Chondrocyte (in vitro differentiated cells): Measurements from ENCODE around the gene IRF1. TPM values are rescaled to one million over a fixed set of nuclear protein-coding genes. Genes with fewer than 3 reads are reported as not detected.

ENCODE experiments used
- DNase-seq: peaks from one replicate; pipeline ENCODE4 v3.0.0; 2021; ENCODE audit warnings: mixed read lengths, low spot score
- H3K27ac Mint-ChIP-seq: one replicate; pipeline ENCODE4 v1.8.0; 2021; ENCODE audit warnings: mild to moderate bottlenecking, moderate library complexity, mixed read lengths; ENCODE audit not compliant: unreplicated experiment
- H3K27me3 Mint-ChIP-seq: 2 replicates; pipeline ENCODE4 v1.8.0; 2021; ENCODE audit warnings: low read depth, mixed read lengths
- H3K36me3 Mint-ChIP-seq: 2 replicates; pipeline ENCODE4 v1.8.0; 2021; ENCODE audit warnings: low read depth, mixed read lengths
- H3K4me1 Mint-ChIP-seq: 2 replicates; pipeline ENCODE4 v1.8.0; 2021; ENCODE audit warnings: low read depth, mild to moderate bottlenecking, mixed read lengths
- H3K4me3 Mint-ChIP-seq: one replicate; pipeline ENCODE4 v1.8.0; 2021; ENCODE audit warnings: mild to moderate bottlenecking, moderate library complexity, mixed read lengths; ENCODE audit not compliant: unreplicated experiment
- H3K9me3 Mint-ChIP-seq: 2 replicates; pipeline ENCODE4 v1.8.0; 2021; ENCODE audit warnings: low read depth, mixed read lengths
- CTCF ChIP-seq: fragments of 200-600 bp; sonication (generic); IDR thresholded peaks from 2 replicates; pipeline ENCODE4 v1.5.0; 2021; ENCODE audit warnings: antibody characterized with exemption, mild to moderate bottlenecking, moderate library complexity
- total RNA-seq: library from RNA; stranded (reverse); gene quantifications from 3 replicates; pipeline ENCODE4 v1.2.1, GENCODE V29; 2021

IRF1 gene
- total RNA-seq, 1 donor from 2014 or later = 16.3 TPM

DNA sequence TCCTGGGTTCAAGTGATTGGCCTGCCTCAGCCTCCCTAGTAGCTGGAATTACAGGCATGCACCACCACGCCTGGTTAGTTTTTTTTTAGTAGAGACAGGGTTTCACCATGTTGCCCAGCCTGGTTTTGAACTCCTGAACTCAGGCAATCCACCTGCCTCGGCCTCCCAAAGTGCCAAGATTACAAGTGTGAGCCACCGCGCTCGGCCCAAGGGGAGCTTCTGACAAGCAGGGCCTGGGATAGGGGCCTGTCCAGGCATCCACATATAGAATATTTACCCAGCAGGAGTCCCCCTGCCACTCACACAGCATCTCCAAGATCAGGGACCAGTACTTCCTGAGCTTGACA, 10.1 kb downstream of the IRF1 start:
- DNase-seq = peak; percentile 25
- Mint-ChIP-seq H3K36me3 (peaks cover 12% of the 10 kb centered on the region), H3K4me1 (peaks cover 24% of the 10 kb centered on the region), H3K4me3 (no peak overlapping the region), H3K9me3 (no peaks in the 10 kb centered on the region), H3K27ac (no peak overlapping the region), H3K27me3 (no peaks in the 10 kb centered on the region)
- no peak for TF ChIP-seq CTCF

DNA sequence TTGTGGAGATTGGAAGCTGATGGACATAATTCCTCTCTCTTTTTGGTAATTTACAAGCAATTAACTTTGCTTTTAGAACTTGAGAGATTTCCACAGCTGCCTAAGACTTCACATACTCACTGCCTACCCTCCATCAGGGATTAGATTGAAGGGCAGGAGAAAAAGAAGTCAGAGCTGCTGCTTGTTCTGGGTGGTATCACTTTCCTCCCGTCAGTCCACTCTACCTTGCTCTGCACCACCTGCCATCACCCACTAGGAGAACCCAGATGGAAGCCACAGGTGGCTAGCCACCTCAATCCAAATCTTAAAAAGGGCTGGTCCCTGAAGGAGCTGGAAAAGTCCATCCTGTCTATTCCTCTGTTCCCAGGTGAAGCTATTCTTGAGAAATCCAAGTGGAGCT, 10.5 kb downstream of the IRF1 start:
- peak; percentile 11 for DNase-seq
- H3K27me3 Mint-ChIP-seq = no peaks in the 10 kb centered on the region
- H3K9me3 Mint-ChIP-seq = no peaks in the 10 kb centered on the region
- peaks cover 10% of the 10 kb centered on the region for H3K36me3 Mint-ChIP-seq
- no peak overlapping the region for H3K27ac Mint-ChIP-seq
- no peak for TF ChIP-seq CTCF
- peaks cover 25% of the 10 kb centered on the region for H3K4me1 Mint-ChIP-seq
- no peak overlapping the region for H3K4me3 Mint-ChIP-seq

GRCh38 chr5:132479111-132479951, 11.2 kb downstream of the IRF1 start:
- Mint-ChIP-seq H3K27ac (no peak overlapping the region), H3K27me3 (no peaks in the 10 kb centered on the region), H3K36me3 (peaks cover 6% of the 10 kb centered on the region), H3K4me1 (peaks cover 30% of the 10 kb centered on the region), H3K4me3 (no peak overlapping the region), H3K9me3 (no peaks in the 10 kb centered on the region)
- no peak for TF ChIP-seq CTCF
- DNase-seq = peak; percentile 17

DNA sequence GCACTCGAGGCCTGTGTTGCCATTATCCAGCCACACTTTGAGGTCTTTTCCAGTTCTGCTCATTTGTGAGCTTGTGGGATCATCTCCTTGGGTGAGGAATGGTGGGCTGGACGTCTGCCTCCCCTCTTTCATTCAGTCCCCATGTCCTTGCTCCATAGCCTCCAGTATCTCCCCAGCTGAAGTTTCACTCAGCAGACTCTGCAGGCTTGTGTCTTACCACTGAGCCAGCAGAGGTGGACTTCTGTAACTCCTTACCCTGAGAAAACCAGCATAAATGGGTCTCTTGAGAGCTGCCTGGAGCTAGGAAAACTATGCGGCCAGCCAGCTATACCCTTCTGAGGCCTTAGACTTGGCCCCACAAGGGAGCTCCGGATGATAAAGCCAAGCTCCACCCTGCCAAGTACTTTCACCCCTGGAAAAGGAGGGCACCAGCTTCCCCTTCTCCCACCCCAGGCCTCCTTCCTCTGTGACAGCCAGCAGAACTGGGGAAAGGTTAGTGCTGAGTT, 12.2 kb downstream of the IRF1 start:
- Mint-ChIP-seq H3K36me3 (no peaks in the 10 kb centered on the region), H3K4me1 (peaks cover 30% of the 10 kb centered on the region), H3K27ac (peak overlapping the region; percentile 77), H3K4me3 (no peak overlapping the region), H3K9me3 (no peaks in the 10 kb centered on the region), H3K27me3 (no peaks in the 10 kb centered on the region)
- peak; percentile 25 for DNase-seq
- no peak for TF ChIP-seq CTCF

DNA sequence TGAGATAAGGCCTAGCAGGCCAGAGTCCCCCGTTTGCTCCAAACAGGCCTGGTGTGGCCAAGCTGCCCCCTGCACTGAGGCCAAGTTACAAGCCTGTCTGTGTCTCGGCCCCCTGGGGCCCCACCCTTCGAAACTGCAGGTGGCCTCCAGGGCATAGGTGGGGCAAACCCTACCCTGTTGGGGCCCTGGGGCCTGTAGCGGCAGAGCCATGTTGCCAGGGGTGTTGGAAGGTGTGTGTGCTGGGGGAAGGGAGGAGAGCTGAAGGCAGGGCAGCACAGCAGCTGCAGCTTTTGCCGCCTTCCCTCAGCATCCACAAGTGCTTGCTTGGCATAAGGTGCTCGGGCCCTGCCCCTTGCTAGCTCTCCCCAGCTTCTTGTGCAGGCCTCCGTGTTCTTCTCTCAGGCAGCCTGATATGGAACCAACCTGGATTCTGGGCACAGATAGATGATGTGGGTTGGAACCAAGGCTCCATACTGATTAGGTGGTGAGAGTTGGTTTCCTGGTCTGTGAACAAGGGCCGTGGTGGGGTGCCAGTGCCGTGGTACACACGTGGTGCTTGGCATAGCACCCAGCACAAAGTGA, 12.7 kb downstream of the IRF1 start:
- H3K27me3 Mint-ChIP-seq = no peaks in the 10 kb centered on the region
- H3K4me1 Mint-ChIP-seq = peaks cover 30% of the 10 kb centered on the region
- H3K4me3 Mint-ChIP-seq = no peak overlapping the region
- no peaks in the 10 kb centered on the region for H3K9me3 Mint-ChIP-seq
- peak overlapping the region; percentile 77 for H3K27ac Mint-ChIP-seq
- H3K36me3 Mint-ChIP-seq = no peaks in the 10 kb centered on the region
- no peak for TF ChIP-seq CTCF
- peak; percentile 84 for DNase-seq
